Measurements from ENCODE around the gene IBSP.

GRCh38 chr4:87781569-87781968 lies 17.8 kb upstream of the IBSP start:
- TF ChIP-seq CTCF (IDR thresholded peaks at IDR 0.05; ENCODE audit: low read length) (no peak), EZH2 (IDR thresholded peaks at IDR 0.05; ENCODE audit: borderline replicate concordance, low read length) (no peak)
